ENCODE results near the gene PTTG1IP2.

GRCh38 chr7:90536449-90536848 lies 67.0 kb downstream of the PTTG1IP2 start:
- no peak for TF ChIP-seq ZNF621 (tag by site-specific recombination; IDR thresholded peaks at IDR 0.05)
- TF ChIP-seq CTCF (tag by site-specific recombination; IDR thresholded peaks at IDR 0.05), result no peak
- TF ChIP-seq ZNF280D (tag by site-specific recombination; IDR thresholded peaks at IDR 0.05), result no peak
- no peak for TF ChIP-seq ZNF23 (tag by site-specific recombination; IDR thresholded peaks at IDR 0.05; ENCODE audit: borderline replicate concordance)

All from HEK293 (cell line).